CD8-positive, alpha-beta memory T cell (primary cell): ENCODE data around the gene KAZN. TPM values are rescaled to one million over a fixed set of nuclear protein-coding genes. Genes with fewer than 3 reads are reported as not detected.

Experiments used
- CTCF ChIA-PET: fragments of 350-600 bp; sonication (Branson Sonifier 250); formaldehyde crosslinking; loops from one replicate; lab custom pipeline; 2021; ENCODE audit warnings: antibody characterized with exemption; lab: Charles Lee
- POLR2A ChIA-PET: fragments of 350-600 bp; sonication (Branson Sonifier 250); formaldehyde crosslinking; loops from one replicate; lab custom pipeline; 2021; ENCODE audit warnings: antibody characterized with exemption; lab: Charles Lee
- DNase-seq, 5 donors: peaks; one replicate each; pipeline versions ENCODE4 v3.0.0 to v3.0.0-alpha.2; 2020 to 2022; ENCODE audit warnings: mixed read lengths in 1 of 5
- H3K27ac ChIP-seq: one replicate; pipeline ENCODE4 v1.7.0; 2013; ENCODE audit warnings: low read depth, mild to moderate bottlenecking, low read length, moderate library complexity
- H3K27me3 ChIP-seq: 2 replicates; pipeline ENCODE4 v1.7.0; 2013; ENCODE audit warnings: low read length, mild to moderate bottlenecking; ENCODE audit not compliant: insufficient read depth, poor library complexity, severe bottlenecking
- H3K36me3 ChIP-seq: 2 replicates; pipeline ENCODE4 v1.7.0; 2013; ENCODE audit warnings: mild to moderate bottlenecking, low read length, moderate library complexity; ENCODE audit not compliant: insufficient read depth
- H3K4me1 ChIP-seq: 2 replicates; pipeline ENCODE4 v1.7.0; 2013; ENCODE audit warnings: mild to moderate bottlenecking, low read length, moderate library complexity; ENCODE audit not compliant: insufficient read depth
- H3K4me3 ChIP-seq: 2 replicates; pipeline ENCODE4 v1.7.0; 2013; ENCODE audit warnings: mild to moderate bottlenecking, low read length
- H3K9me3 ChIP-seq: 2 replicates; pipeline ENCODE4 v1.7.0; 2013; ENCODE audit warnings: mild to moderate bottlenecking, low read length
- H3K27ac Mint-ChIP-seq, 8 donors: one replicate each; pipeline ENCODE4 v1.8.0; 2020 to 2021; ENCODE audit warnings: mixed read lengths in 8 of 8, mild to moderate bottlenecking in 6 of 8, inconsistent platforms in 3 of 8, moderate library complexity in 3 of 8
- H3K27me3 Mint-ChIP-seq, 2 donors: one replicate each; pipeline ENCODE4 v1.8.0; 2020 to 2021; ENCODE audit warnings: mixed read lengths in 2 of 2, mild to moderate bottlenecking in 1 of 2, moderate library complexity in 1 of 2
- H3K36me3 Mint-ChIP-seq, 3 donors: one replicate each; pipeline ENCODE4 v1.8.0; 2020 to 2021; ENCODE audit warnings: mixed read lengths in 3 of 3, inconsistent platforms in 1 of 3, mild to moderate bottlenecking in 1 of 3
- H3K4me1 Mint-ChIP-seq, 3 donors: one replicate each; pipeline ENCODE4 v1.8.0; 2020 to 2021; ENCODE audit warnings: mixed read lengths in 3 of 3, inconsistent platforms in 1 of 3, mild to moderate bottlenecking in 1 of 3
- H3K4me3 Mint-ChIP-seq, 7 donors: one replicate each; pipeline ENCODE4 v1.8.0; 2020 to 2021; ENCODE audit warnings: mixed read lengths in 7 of 7, mild to moderate bottlenecking in 6 of 7, moderate library complexity in 4 of 7, inconsistent platforms in 2 of 7
- H3K9me3 Mint-ChIP-seq, 5 donors: one replicate each; pipeline ENCODE4 v1.8.0; 2020 to 2022; ENCODE audit warnings: mixed read lengths in 5 of 5, mild to moderate bottlenecking in 3 of 5, moderate library complexity in 2 of 5, inconsistent platforms in 1 of 5
- polyA plus RNA-seq: library from polyadenylated mRNA; unstranded; fragments of 300-500 nt; fragmentation: Illumina TruSeq; gene quantifications from one replicate; pipeline ENCODE4 v1.2.3, GENCODE V29; 2021
- total RNA-seq, 2 experiments: library from RNA; stranded (reverse); gene quantifications; one replicate each; pipeline ENCODE4 v1.2.3, GENCODE V29; 2021

Gene KAZN
- total and polyA plus RNA-seq, 3 experiments from 2014 or later: 0.15 to 0.35 (median 0.18) TPM

- no peak overlapping the region for H3K4me3 Mint-ChIP-seq
- Histone ChIP-seq H3K9me3 (no peaks in the 10 kb centered on the region), H3K27me3 (no peaks in the 10 kb centered on the region), H3K36me3 (no peaks in the 10 kb centered on the region), H3K4me3 (no peak overlapping the region), H3K27ac (no peak overlapping the region), H3K4me1 (no peaks in the 10 kb centered on the region)
- POLR2A ChIA-PET: no interaction called here
- CTCF ChIA-PET: no interaction called here
- H3K27ac Mint-ChIP-seq: no peak overlapping the region
- no peaks in the 10 kb centered on the region for H3K36me3 Mint-ChIP-seq
- DNase-seq: no peak
- no peaks in the 10 kb centered on the region for H3K4me1 Mint-ChIP-seq
- peaks cover 0 to 3% of the 10 kb centered on the region in 2 donors for H3K27me3 Mint-ChIP-seq
- no peaks in the 10 kb centered on the region for H3K9me3 Mint-ChIP-seq
These were observed 351.6 kb downstream of the KAZN start for GRCh38 chr1:14949836-14950713.

GRCh38 chr1:14951766-14952165 is 353.3 kb downstream of the KAZN start:
- ChIA-PET CTCF (no interaction called here), POLR2A (interaction anchor here (0.6 kb wide), 1 partner anchor 10 kb away, joined by 3 read pairs; no protein-coding TSS in a partner anchor)
- no peak for DNase-seq
- no peak overlapping the region for H3K4me3 Mint-ChIP-seq
- no peak overlapping the region for H3K27ac Mint-ChIP-seq
- no peaks in the 10 kb centered on the region for H3K27me3 ChIP-seq
- no peaks in the 10 kb centered on the region for H3K4me1 ChIP-seq
- no peaks in the 10 kb centered on the region for H3K9me3 ChIP-seq
- H3K4me3 ChIP-seq: no peak overlapping the region
- H3K27ac ChIP-seq: no peak overlapping the region
- no peaks in the 10 kb centered on the region for H3K9me3 Mint-ChIP-seq
- H3K4me1 Mint-ChIP-seq: no peaks in the 10 kb centered on the region
- no peaks in the 10 kb centered on the region for H3K36me3 ChIP-seq
- H3K27me3 Mint-ChIP-seq: peaks cover 0 to 3% of the 10 kb centered on the region in 2 donors
- H3K36me3 Mint-ChIP-seq: no peaks in the 10 kb centered on the region

GRCh38 chr1:14952626-14953314 is 354.3 kb downstream of the KAZN start:
- H3K27me3 Mint-ChIP-seq: peaks cover 0 to 3% of the 10 kb centered on the region in 2 donors
- H3K4me1 Mint-ChIP-seq: no peaks in the 10 kb centered on the region
- no peak overlapping the region for H3K4me3 ChIP-seq
- H3K9me3 ChIP-seq: no peaks in the 10 kb centered on the region
- H3K4me1 ChIP-seq: no peaks in the 10 kb centered on the region
- POLR2A ChIA-PET: no interaction called here
- no peaks in the 10 kb centered on the region for H3K36me3 Mint-ChIP-seq
- no peak overlapping the region for H3K4me3 Mint-ChIP-seq
- H3K27ac ChIP-seq: no peak overlapping the region
- no peaks in the 10 kb centered on the region for H3K9me3 Mint-ChIP-seq
- CTCF ChIA-PET: no interaction called here
- H3K27me3 ChIP-seq: no peaks in the 10 kb centered on the region
- H3K36me3 ChIP-seq: no peaks in the 10 kb centered on the region
- DNase-seq: no peak
- peak overlapping the region in 1 of 8 donors; percentile 75 for H3K27ac Mint-ChIP-seq

- H3K4me1 ChIP-seq: no peaks in the 10 kb centered on the region
- no peak overlapping the region for H3K27ac Mint-ChIP-seq
- no peaks in the 10 kb centered on the region for H3K9me3 ChIP-seq
- H3K36me3 Mint-ChIP-seq: no peaks in the 10 kb centered on the region
- no peak overlapping the region for H3K4me3 ChIP-seq
- H3K27me3 Mint-ChIP-seq: peaks cover 0 to 3% of the 10 kb centered on the region in 2 donors
- no peak overlapping the region for H3K27ac ChIP-seq
- CTCF ChIA-PET: no interaction called here
- no peaks in the 10 kb centered on the region for H3K4me1 Mint-ChIP-seq
- POLR2A ChIA-PET: no interaction called here
- DNase-seq: no peak
- H3K27me3 ChIP-seq: no peaks in the 10 kb centered on the region
- no peaks in the 10 kb centered on the region for H3K9me3 Mint-ChIP-seq
- no peak overlapping the region for H3K4me3 Mint-ChIP-seq
- no peaks in the 10 kb centered on the region for H3K36me3 ChIP-seq
These were observed 355.7 kb downstream of the KAZN start for GRCh38 chr1:14954210-14954609.

GRCh38 chr1:14954930-14955329 is 356.4 kb downstream of the KAZN start:
- no peaks in the 10 kb centered on the region for H3K4me1 Mint-ChIP-seq
- CTCF ChIA-PET: no interaction called here
- H3K27me3 Mint-ChIP-seq: peaks cover 0 to 3% of the 10 kb centered on the region in 2 donors
- no peak overlapping the region for H3K27ac Mint-ChIP-seq
- H3K36me3 Mint-ChIP-seq: no peaks in the 10 kb centered on the region
- H3K9me3 Mint-ChIP-seq: no peaks in the 10 kb centered on the region
- Histone ChIP-seq H3K27me3 (no peaks in the 10 kb centered on the region), H3K4me3 (no peak overlapping the region), H3K36me3 (no peaks in the 10 kb centered on the region), H3K27ac (no peak overlapping the region), H3K4me1 (no peaks in the 10 kb centered on the region), H3K9me3 (no peaks in the 10 kb centered on the region)
- DNase-seq: no peak
- POLR2A ChIA-PET: no interaction called here
- no peak overlapping the region for H3K4me3 Mint-ChIP-seq

- Mint-ChIP-seq H3K9me3 (no peaks in the 10 kb centered on the region), H3K4me1 (no peaks in the 10 kb centered on the region), H3K27ac (no peak overlapping the region), H3K27me3 (peaks cover 0 to 3% of the 10 kb centered on the region in 2 donors), H3K36me3 (no peaks in the 10 kb centered on the region), H3K4me3 (no peak overlapping the region)
- DNase-seq: no peak
- Histone ChIP-seq H3K4me1 (no peaks in the 10 kb centered on the region), H3K36me3 (no peaks in the 10 kb centered on the region), H3K27me3 (no peaks in the 10 kb centered on the region), H3K4me3 (no peak overlapping the region), H3K9me3 (no peaks in the 10 kb centered on the region), H3K27ac (no peak overlapping the region)
- ChIA-PET CTCF (no interaction called here), POLR2A (no interaction called here)
These were observed 356.9 kb downstream of the KAZN start for GRCh38 chr1:14955402-14955801.

- Histone ChIP-seq H3K36me3 (no peaks in the 10 kb centered on the region), H3K4me1 (no peaks in the 10 kb centered on the region), H3K9me3 (no peaks in the 10 kb centered on the region), H3K27me3 (no peaks in the 10 kb centered on the region), H3K4me3 (no peak overlapping the region), H3K27ac (no peak overlapping the region)
- POLR2A ChIA-PET: no interaction called here
- peaks cover 0 to 3% of the 10 kb centered on the region in 2 donors for H3K27me3 Mint-ChIP-seq
- H3K36me3 Mint-ChIP-seq: no peaks in the 10 kb centered on the region
- no peak overlapping the region for H3K27ac Mint-ChIP-seq
- H3K9me3 Mint-ChIP-seq: no peaks in the 10 kb centered on the region
- H3K4me3 Mint-ChIP-seq: no peak overlapping the region
- CTCF ChIA-PET: no interaction called here
- DNase-seq: no peak
- H3K4me1 Mint-ChIP-seq: no peaks in the 10 kb centered on the region
These were observed 357.5 kb downstream of the KAZN start for GRCh38 chr1:14955976-14956375.

- H3K4me3 ChIP-seq: no peak overlapping the region
- H3K27me3 ChIP-seq: no peaks in the 10 kb centered on the region
- Mint-ChIP-seq H3K4me1 (no peaks in the 10 kb centered on the region), H3K27ac (no peak overlapping the region), H3K36me3 (no peaks in the 10 kb centered on the region), H3K27me3 (peaks cover 0 to 3% of the 10 kb centered on the region in 2 donors), H3K9me3 (no peaks in the 10 kb centered on the region), H3K4me3 (no peak overlapping the region)
- no peak for DNase-seq
- H3K27ac ChIP-seq: no peak overlapping the region
- ChIA-PET POLR2A (no interaction called here), CTCF (no interaction called here)
- H3K9me3 ChIP-seq: no peaks in the 10 kb centered on the region
- no peaks in the 10 kb centered on the region for H3K4me1 ChIP-seq
- no peaks in the 10 kb centered on the region for H3K36me3 ChIP-seq
These were observed 358.2 kb downstream of the KAZN start for GRCh38 chr1:14956579-14957195.
